Brain pericyte (primary cell): Measurements from ENCODE around the gene TSR1.
A peak's percentile ranks its signal among the peaks of the same experiment; 100 is the strongest.

ENCODE experiments used
- DNase-seq: peaks from one replicate; pipeline ENCODE4 v3.0.0-alpha.2; 2012; ENCODE audit warnings: low read depth, low spot score

TSR1 gene

GRCh38 chr17:2336215-2336851 lies at the start of gene TSR1:
TSR1 (minus strand) TSS chr17:2336457; CDS start chr17:2336427, 30 bp downstream.
- peak; percentile 53 for DNase-seq

- no peak for DNase-seq
Observed at GRCh38 chr17:2385240-2386210, 49.3 kb upstream of the TSR1 start.

DNA sequence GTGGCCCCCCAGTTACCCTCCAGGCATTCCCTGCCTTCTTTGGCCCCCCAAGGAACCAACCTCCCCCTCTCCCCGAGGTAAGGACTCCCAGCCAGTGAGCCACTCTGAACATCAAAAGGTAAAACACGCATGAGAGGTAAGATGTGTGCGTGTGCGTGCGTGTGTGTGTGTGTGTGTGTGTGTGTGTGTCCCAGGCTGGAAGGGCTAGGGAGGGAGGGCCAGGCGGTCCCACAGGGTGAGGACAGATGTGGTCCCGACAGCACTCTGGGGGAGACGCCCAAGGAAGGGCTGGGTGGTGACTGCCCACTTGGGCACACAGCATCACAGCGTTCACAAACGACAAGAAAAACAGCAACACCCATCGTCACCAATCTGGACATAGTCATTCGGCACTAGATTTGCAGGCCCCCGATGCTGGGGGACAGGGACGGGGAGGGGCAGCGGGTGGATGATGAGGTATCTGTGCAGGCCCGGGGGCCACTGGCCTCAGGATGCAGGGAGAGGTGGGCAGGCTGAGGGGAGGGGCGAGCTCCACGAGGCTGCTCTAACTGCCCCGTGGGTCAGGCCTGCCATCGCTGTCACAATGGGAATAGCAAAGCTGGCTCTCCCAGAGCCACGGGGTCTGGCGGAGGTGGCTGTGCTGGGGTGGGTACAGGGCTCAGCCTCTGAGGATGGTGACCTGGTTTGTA lies 48.3 kb upstream of the TSR1 start:
- DNase-seq = no peak

GRCh38 chr17:2383628-2384167 lies 47.4 kb upstream of the TSR1 start:
- no peak for DNase-seq

DNA sequence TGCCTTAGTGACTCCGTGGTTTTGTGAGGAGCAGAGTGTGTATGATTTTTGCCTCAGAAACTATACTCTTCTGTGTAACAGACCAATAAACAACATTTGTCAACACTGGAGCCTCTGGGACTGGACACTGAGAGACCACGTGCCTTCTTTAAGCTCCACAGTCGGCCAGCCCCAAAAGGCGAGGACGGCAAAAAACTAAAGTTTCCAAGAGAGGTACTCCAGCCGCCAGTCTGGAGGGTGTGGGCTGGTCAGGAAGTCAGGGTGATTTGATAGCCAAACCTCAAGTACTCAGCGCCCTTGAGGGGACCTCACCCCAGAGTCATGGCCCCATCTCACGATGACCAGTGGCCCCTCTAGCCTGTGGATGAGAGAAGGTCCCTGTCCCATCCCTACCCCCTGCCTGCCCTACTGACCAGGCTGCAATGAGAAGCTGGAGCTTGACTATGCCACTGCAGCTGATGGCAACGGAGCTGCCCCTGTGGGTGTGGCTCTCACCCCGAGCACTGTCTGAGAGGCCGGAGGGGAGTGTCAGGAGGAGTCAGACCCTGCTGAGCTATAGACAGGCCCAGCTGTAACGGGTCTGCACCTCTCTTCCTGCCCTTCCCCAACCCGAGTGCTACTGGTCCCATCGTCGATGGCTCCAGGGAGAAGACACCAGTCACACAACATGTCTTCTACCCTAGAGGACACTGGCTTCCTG lies 44.8 kb upstream of the TSR1 start:
- no peak for DNase-seq

DNA sequence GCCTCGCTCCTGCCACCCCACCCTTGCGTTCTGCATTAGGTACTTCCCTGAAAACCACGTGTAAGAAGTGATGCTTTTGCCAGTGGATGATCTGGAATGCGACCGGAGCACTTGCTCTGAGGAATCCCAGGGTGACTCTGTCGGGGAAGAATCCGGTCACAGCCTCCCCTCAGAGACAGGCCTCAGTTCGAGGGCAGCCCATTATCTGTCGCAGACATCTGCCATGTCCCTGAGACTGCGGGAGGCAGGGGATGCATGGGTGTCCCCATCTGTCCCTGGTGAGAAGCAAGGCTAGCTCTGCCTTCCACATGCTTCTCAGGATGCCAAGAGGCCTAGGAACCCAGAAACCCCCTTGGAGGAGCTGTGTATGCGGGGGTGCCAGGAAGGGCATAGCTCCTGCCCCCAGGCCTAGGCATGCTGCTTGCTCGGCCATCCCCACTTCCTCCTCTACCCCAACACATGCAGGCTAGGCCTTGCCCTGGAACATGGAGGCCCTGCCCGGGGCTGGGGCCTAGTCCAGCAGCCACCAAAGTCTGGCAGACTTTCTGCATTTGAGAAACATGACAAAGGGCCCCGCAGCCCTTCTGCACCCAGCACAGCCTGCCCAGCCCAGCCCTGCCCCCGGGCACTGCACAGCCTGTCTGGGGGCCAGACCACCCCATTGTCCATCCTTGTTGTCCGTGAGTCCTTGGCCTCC lies 44.1 kb upstream of the TSR1 start:
- no peak for DNase-seq

DNA sequence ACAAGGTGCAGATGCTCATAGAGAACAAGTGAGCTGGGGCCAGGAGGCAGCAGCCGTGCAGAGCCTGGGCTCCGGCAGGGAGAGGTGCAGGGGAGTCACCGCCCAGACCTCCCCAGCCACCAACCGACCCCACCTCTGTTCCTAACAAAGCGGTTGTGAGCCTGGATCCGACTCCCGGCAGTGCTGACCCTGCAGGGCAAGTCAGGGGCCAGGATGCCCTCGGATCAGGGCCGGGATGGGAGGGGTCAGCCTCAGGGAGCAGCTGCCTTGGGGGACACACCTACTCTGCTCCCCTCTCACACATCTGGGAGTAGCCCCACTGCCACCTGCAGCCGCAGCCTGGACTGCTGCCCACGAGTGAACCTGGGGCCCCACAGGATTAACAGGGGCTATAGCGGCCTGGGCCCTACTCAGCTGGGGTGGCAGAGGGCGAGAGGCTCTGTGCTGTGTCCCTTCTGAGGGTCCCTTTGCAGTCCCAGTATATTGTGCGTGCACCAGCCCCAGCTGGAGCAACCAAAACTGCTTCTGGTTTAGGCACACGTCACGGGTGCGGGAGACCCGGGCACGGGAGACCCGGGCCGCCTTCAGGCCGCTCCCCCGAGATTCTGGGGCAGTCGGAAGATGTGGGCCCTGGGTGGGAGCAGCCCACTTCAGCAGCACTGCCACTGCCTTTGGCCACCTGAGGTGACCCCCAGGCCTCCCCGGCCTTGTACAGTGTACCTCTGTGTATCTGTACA lies 43.4 kb upstream of the TSR1 start:
- DNase-seq = no peak

DNA sequence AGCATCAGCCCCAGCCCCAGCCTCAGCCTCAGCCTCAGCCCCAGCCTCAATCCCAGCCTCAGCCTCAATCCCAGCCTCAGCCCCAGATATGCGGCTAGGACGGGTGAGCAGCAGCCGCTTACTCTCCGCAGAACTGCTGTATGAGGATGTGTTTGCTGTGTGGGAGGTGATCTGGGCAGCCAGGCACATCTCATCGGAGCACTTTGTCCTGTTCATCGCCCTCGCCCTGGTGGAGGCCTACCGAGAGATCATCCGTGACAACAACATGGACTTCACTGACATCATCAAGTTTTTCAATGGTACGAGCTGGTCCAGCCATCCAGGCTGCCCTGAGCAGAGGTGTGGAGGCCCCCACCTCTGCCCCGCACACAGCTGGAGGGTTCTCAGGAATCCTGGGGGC lies 42.6 kb upstream of the TSR1 start:
- no peak for DNase-seq

DNA sequence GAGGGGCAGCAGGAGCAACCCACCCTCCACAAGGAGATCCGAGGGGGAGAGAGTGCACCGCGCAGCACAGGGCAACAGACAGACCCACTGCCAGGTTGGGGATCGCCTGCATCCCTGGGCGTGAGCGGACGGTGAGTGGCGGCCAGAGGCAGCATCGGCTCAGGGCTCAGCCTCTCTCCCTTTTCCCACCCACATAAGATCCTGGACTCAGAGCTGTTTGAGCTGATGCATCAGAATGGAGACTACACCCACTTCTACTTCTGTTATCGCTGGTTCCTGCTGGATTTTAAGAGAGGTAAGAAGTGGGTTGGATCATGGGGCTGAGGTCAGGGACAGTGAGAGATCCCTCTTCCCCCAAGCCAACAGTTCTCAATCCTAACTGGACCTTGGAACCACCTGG lies 41.4 kb upstream of the TSR1 start:
- no peak for DNase-seq

- no peak for DNase-seq
Observed at GRCh38 chr17:2376107-2376506, 39.9 kb upstream of the TSR1 start.

- no peak for DNase-seq
Observed at GRCh38 chr17:2375406-2375805, 39.1 kb upstream of the TSR1 start.

DNA sequence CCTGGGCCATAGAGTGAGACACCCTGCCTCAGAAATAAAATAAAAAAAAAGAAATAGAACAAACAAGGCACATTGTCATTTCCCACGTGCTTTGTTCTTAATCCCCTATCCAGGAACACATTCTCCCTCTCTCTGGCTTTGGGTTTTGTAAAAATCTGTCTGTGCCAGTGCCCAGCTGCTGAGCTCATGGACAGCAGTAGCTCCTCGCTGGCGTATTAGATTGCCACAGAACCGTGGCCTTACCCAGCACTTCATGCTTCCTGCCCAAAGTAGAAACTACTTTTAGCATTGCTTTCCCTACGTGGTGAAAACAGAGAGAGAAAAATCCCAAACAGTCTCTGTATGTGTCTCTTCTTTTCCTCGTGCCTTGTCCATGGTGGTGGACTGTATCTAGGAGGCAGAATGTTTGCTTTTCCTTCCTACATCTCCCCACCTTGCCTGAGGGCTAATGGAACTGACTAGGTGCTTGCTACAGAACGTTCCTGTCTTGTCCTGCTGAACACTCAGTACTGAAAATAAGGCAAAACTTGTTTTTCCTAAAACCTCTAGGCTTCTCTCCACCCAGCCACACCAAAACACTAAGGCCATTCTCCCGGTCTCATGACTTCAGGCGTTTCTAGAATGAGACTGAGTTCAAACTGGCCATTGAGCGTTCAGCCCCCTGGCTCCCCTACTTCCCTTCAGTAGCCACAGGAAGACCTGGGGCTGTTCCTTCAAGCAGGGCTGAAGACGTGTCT lies 38.5 kb upstream of the TSR1 start:
- no peak for DNase-seq

- no peak for DNase-seq
Observed at GRCh38 chr17:2373179-2373578, 36.9 kb upstream of the TSR1 start.

DNA sequence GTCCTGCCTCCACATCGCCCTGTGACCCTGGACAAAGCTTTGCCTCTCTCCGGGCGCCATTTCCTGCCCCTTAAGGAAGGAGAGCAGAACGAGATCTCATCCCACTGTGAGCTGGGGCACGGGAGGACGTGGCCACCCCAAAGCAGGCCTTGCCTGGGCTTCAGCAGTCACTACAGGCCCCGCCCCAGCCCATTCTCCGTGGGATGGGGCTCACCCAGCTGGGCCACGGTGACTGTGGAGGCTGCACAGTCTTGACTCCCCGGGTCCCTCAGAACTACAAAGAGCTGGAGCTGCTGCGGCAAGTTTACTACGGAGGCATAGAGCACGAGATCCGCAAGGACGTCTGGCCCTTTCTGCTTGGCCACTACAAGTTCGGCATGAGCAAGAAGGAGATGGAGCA lies 36.4 kb upstream of the TSR1 start:
- DNase-seq = no peak

DNA sequence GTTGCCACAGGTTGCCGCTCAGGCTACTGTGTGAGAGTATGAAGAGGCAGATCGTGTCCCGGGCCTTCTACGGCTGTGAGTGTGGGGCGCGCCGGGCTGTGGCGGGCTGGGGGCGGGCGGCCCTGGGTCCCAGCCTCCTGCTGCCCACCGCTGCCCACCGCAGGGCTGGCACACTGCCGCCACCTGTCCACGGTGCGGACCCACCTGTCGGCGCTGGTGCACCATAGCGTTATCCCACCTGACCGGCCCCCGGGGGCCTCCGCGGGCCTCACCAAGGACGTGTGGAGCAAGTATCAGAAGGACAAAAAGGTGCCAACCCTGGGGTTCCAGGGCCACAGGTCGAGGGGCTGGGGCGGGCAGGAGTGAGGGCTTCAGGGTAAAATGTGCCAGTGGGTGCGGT lies 35.9 kb upstream of the TSR1 start:
- no peak for DNase-seq

DNA sequence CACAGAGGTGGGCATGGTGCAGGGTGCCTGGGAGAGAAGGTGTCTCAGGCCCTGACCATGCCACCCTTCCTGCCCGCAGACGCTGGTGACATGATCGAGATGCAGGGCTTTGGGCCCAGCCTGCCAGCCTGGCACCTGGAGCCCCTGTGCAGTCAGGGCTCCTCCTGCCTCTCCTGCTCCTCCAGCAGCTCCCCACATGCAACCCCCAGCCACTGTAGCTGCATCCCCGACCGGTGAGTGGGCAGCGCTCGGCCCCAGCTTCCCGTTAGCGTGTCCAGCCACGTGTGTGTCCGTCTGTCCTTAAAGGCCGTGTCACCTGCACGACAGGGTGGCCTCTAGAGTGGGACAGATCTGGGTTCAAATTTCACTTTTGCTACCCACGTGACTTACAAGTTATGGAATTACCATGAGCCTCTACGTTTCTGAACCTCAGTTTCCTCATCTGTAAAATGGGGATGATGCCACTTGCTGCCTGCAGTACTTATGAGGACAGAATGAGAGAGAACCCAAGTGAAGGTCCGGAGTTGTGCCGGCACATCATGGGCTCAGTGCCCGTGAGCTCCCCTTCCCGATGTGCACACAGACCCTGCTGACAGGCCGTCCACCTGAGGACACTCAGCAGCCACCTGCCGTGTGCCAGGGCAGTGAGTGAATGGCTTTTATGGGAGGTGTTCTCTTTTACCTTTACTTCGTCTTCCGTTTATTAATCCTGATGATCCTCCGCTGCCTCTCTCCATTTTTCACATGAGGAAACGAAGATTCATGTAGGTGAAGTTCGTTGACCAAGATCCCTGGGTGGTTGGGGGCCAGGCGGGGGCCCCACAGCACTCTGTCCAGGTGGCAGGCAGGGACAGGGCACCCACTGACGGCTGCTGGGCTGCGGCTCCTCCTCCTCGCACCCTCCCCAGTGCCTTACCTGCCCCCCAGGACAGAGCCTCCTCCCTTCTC lies 35.2 kb upstream of the TSR1 start:
- no peak for DNase-seq

GRCh38 chr17:2370211-2370589 lies 33.9 kb upstream of the TSR1 start:
- DNase-seq = no peak

DNA sequence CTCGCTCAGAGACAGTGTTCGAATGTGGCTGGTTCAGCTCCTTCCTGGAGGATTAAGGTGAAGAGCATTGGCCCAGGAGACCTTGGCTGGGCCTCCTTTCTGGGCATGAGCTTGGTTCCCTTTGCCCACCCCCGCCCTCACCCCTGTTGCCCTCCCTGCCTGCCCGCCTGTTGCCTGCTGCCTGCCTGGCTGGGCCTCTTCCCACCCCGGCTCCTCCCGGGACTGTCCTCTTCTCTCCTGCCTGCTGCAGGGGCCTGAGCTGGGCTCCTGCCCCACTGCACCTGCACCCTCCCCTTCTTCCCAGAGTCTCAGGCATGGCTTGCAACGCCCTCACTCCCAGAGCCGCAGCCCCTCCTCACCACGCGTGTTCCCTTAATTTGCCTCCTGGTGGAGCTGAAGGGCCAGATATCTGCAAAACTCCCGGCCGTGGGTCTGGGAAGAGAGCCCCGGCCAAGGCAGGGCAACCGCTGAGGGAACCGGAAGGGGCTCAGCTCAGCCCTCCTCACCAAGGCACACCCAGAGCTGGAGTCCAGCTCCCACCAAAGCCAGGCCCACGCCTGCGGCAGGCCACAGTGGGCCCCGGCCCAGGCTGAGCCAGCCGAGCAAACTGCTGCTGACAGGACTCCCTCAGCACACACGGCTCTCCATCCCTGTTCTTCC lies 33.4 kb upstream of the TSR1 start:
- DNase-seq = no peak
